Measurements from ENCODE around the gene SLIT3. TPM values are rescaled to one million over a fixed set of nuclear protein-coding genes. Genes with fewer than 3 reads are reported as not detected.
A peak's percentile ranks its signal among the peaks of the same experiment; 100 is the strongest.

The SLIT3 gene
- total RNA-seq, 1 experiment from 2014 or later = 0.44 TPM

GRCh38 chr5:169218861-169219260, 82.1 kb downstream of the SLIT3 start:
- ChIA-PET CTCF (no interaction called here), POLR2A (ENCODE audit: unreplicated experiment) (interaction anchor here (0.6 kb wide), 1 partner anchor 1080 kb away, joined by 3 read pairs; no protein-coding TSS in a partner anchor)
- Histone ChIP-seq H3K9ac (ENCODE audit: low read length) (no peak overlapping the region), H3K79me2 (ENCODE audit: low read length) (no peaks in the 10 kb centered on the region), H4K20me1 (ENCODE audit: low read length) (no peaks in the 10 kb centered on the region), H3K27ac (ENCODE audit: low read length) (no peak overlapping the region), H3F3A (ENCODE audit: low read length, unreplicated experiment) (no peaks in the 10 kb centered on the region), H3K9me2 (replicated peaks; ENCODE audit: low read length) (no peaks in the 10 kb centered on the region), H3K4me1 (ENCODE audit: insufficient read depth, low read length) (peaks cover 9% of the 10 kb centered on the region), H3K36me3 (ENCODE audit: low read depth, low read length) (no peaks in the 10 kb centered on the region), H2AFZ (ENCODE audit: low read length) (no peak overlapping the region), H3K27me3 (ENCODE audit: low read length) (peaks cover 27% of the 10 kb centered on the region), H3K9me3 (ENCODE audit: low read length) (no peaks in the 10 kb centered on the region), H3K4me2 (ENCODE audit: low read length) (peak overlapping the region; percentile 19; the same call in 1 of the 2 replicates), H3K4me3 (ENCODE audit: low read length) (no peak overlapping the region)
- intact Hi-C loops (cut with micrococcal nuclease) = no loop called here
- BruUV-seq (replicated peaks) = no TSS peak
- ATAC-seq = no peak
- peak; percentile 45 for DNase-seq
- TF ChIP-seq EZH2phosphoT487 (IDR thresholded peaks at IDR 0.05; ENCODE audit: borderline replicate concordance, low read length) (no peak), EZH2 (IDR thresholded peaks at IDR 0.05; ENCODE audit: low read length, unreplicated experiment) (no peak), CTCF (conservative IDR thresholded peaks at IDR 0.05; ENCODE audit: low read depth, low read length) (no peak)

GRCh38 chr5:169218176-169218575, 82.8 kb downstream of the SLIT3 start:
- intact Hi-C loops (cut with micrococcal nuclease) = no loop called here
- no peaks in the 10 kb centered on the region for H3F3A ChIP-seq (ENCODE audit: low read length, unreplicated experiment)
- no peak for TF ChIP-seq EZH2phosphoT487 (IDR thresholded peaks at IDR 0.05; ENCODE audit: borderline replicate concordance, low read length)
- no peak for TF ChIP-seq EZH2 (IDR thresholded peaks at IDR 0.05; ENCODE audit: low read length, unreplicated experiment)
- TF ChIP-seq CTCF (conservative IDR thresholded peaks at IDR 0.05; ENCODE audit: low read depth, low read length) = no peak
- H2AFZ ChIP-seq (ENCODE audit: low read length) = no peak overlapping the region
- H3K36me3 ChIP-seq (ENCODE audit: low read depth, low read length) = no peaks in the 10 kb centered on the region
- H3K9ac ChIP-seq (ENCODE audit: low read length) = no peak overlapping the region
- POLR2A ChIA-PET (ENCODE audit: unreplicated experiment) = interaction anchor here (0.6 kb wide), 1 partner anchor 1081 kb away, joined by 3 read pairs; no protein-coding TSS in a partner anchor
- H3K27ac ChIP-seq (ENCODE audit: low read length) = no peak overlapping the region
- no peaks in the 10 kb centered on the region for H3K9me3 ChIP-seq (ENCODE audit: low read length)
- H3K79me2 ChIP-seq (ENCODE audit: low read length) = no peaks in the 10 kb centered on the region
- no peak overlapping the region for H3K4me3 ChIP-seq (ENCODE audit: low read length)
- H4K20me1 ChIP-seq (ENCODE audit: low read length) = no peaks in the 10 kb centered on the region
- BruUV-seq (replicated peaks) = no TSS peak
- no peaks in the 10 kb centered on the region for H3K9me2 ChIP-seq (replicated peaks; ENCODE audit: low read length)
- H3K4me1 ChIP-seq (ENCODE audit: insufficient read depth, low read length) = peaks cover 9% of the 10 kb centered on the region
- no peak overlapping the region for H3K4me2 ChIP-seq (ENCODE audit: low read length)
- peaks cover 27% of the 10 kb centered on the region for H3K27me3 ChIP-seq (ENCODE audit: low read length)
- no peak for ATAC-seq
- CTCF ChIA-PET = no interaction called here
- no peak for DNase-seq

GRCh38 chr5:169216866-169217265, 84.1 kb downstream of the SLIT3 start:
- POLR2A ChIA-PET (ENCODE audit: unreplicated experiment) = no interaction called here
- Histone ChIP-seq H3K27me3 (ENCODE audit: low read length) (peaks cover 21% of the 10 kb centered on the region), H3K4me1 (ENCODE audit: insufficient read depth, low read length) (peaks cover 9% of the 10 kb centered on the region), H2AFZ (ENCODE audit: low read length) (no peak overlapping the region), H3F3A (ENCODE audit: low read length, unreplicated experiment) (no peaks in the 10 kb centered on the region), H3K9me2 (replicated peaks; ENCODE audit: low read length) (no peaks in the 10 kb centered on the region), H3K9ac (ENCODE audit: low read length) (no peak overlapping the region), H3K4me3 (ENCODE audit: low read length) (no peak overlapping the region), H3K79me2 (ENCODE audit: low read length) (no peaks in the 10 kb centered on the region), H4K20me1 (ENCODE audit: low read length) (no peaks in the 10 kb centered on the region), H3K27ac (ENCODE audit: low read length) (no peak overlapping the region), H3K4me2 (ENCODE audit: low read length) (no peak overlapping the region), H3K9me3 (ENCODE audit: low read length) (no peaks in the 10 kb centered on the region), H3K36me3 (ENCODE audit: low read depth, low read length) (no peaks in the 10 kb centered on the region)
- BruUV-seq (replicated peaks) = no TSS peak
- no peak for ATAC-seq
- intact Hi-C loops (cut with micrococcal nuclease) = no loop called here
- no peak for TF ChIP-seq EZH2phosphoT487 (IDR thresholded peaks at IDR 0.05; ENCODE audit: borderline replicate concordance, low read length)
- TF ChIP-seq CTCF (conservative IDR thresholded peaks at IDR 0.05; ENCODE audit: low read depth, low read length) = no peak
- no peak for TF ChIP-seq EZH2 (IDR thresholded peaks at IDR 0.05; ENCODE audit: low read length, unreplicated experiment)
- DNase-seq = no peak
- CTCF ChIA-PET = no interaction called here

Measured in PC-3 (cell line).